Left ventricle myocardium inferior (tissue), 1 donor: ENCODE measurements around the gene RBM4. TPM values are rescaled to one million over a fixed set of nuclear protein-coding genes. Genes with fewer than 3 reads are reported as not detected.

Experiments
- DNase-seq: peaks from one replicate; pipeline ENCODE4 v3.0.0-alpha.2; 2020
- H3K27ac ChIP-seq: fragments of 200-600 bp; replicated peaks from 2 replicates; pipeline ENCODE4 v1.8.0; 2021
- H3K27me3 ChIP-seq: fragments of 200-600 bp; 2 replicates; pipeline ENCODE4 v1.8.0; 2021; ENCODE audit warnings: low read depth
- H3K36me3 ChIP-seq: fragments of 200-600 bp; 2 replicates; pipeline ENCODE4 v1.8.0; 2021
- H3K4me1 ChIP-seq: fragments of 200-600 bp; 2 replicates; pipeline ENCODE4 v1.8.0; 2021
- H3K4me3 ChIP-seq: fragments of 200-600 bp; 2 replicates; pipeline ENCODE4 v1.8.0; 2021; ENCODE audit warnings: mild to moderate bottlenecking, moderate library complexity
- H3K9me3 ChIP-seq: fragments of 200-600 bp; replicated peaks from 2 replicates; pipeline ENCODE4 v1.8.0; 2021
- intact Hi-C: fragments of 100-400 bp; cut with micrococcal nuclease; formaldehyde crosslinking; loops from one replicate; pipeline ENCODE4 v1.11.0; 2022
- total RNA-seq: library from RNA; stranded (reverse); fragmentation: NEBNext Ultra II Directional; extraction: Animal tissue kit (Norgen Biotek cat#: 25700); gene quantifications from one replicate; pipeline ENCODE4 v1.2.1, GENCODE V29; 2021
- TF ChIP-seq, protein P1 (sequence below): fragments of 200-600 bp; IDR thresholded peaks from 2 replicates; pipeline ENCODE4 v1.8.0; 2021; ENCODE audit warnings: antibody characterized with exemption, mild to moderate bottlenecking, borderline replicate concordance
- donor health status: DM: no; HTN: yes; CAD: no; lungs with severe emphysema.

RBM4 gene
- total RNA-seq, 1 donor from 2014 or later: 57.1 TPM

GRCh38 chr11:66593303-66593635 lies 45.2 kb upstream of the RBM4 start:
- no peaks in the 10 kb centered on the region for H3K36me3 ChIP-seq
- no peak for DNase-seq
- no peaks in the 10 kb centered on the region for H3K9me3 ChIP-seq
- H3K4me1 ChIP-seq: peaks cover 39% of the 10 kb centered on the region
- intact Hi-C loops: no loop called here
- TF ChIP-seq, protein P1, sequence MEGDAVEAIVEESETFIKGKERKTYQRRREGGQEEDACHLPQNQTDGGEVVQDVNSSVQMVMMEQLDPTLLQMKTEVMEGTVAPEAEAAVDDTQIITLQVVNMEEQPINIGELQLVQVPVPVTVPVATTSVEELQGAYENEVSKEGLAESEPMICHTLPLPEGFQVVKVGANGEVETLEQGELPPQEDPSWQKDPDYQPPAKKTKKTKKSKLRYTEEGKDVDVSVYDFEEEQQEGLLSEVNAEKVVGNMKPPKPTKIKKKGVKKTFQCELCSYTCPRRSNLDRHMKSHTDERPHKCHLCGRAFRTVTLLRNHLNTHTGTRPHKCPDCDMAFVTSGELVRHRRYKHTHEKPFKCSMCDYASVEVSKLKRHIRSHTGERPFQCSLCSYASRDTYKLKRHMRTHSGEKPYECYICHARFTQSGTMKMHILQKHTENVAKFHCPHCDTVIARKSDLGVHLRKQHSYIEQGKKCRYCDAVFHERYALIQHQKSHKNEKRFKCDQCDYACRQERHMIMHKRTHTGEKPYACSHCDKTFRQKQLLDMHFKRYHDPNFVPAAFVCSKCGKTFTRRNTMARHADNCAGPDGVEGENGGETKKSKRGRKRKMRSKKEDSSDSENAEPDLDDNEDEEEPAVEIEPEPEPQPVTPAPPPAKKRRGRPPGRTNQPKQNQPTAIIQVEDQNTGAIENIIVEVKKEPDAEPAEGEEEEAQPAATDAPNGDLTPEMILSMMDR: no peak
- no peaks in the 10 kb centered on the region for H3K27me3 ChIP-seq
- peak overlapping the region; percentile 72 for H3K4me3 ChIP-seq
- H3K27ac ChIP-seq: peak overlapping the region; percentile 83

- H3K4me3 ChIP-seq: peak overlapping the region; percentile 72
- TF ChIP-seq, protein P1: no peak
- intact Hi-C loops: no loop called here
- peak overlapping the region; percentile 83 for H3K27ac ChIP-seq
- no peaks in the 10 kb centered on the region for H3K36me3 ChIP-seq
- H3K27me3 ChIP-seq: no peaks in the 10 kb centered on the region
- peaks cover 39% of the 10 kb centered on the region for H3K4me1 ChIP-seq
- DNase-seq: no peak
- no peaks in the 10 kb centered on the region for H3K9me3 ChIP-seq
Measured at GRCh38 chr11:66593650-66594049, 44.9 kb upstream of the RBM4 start.

- intact Hi-C loops: no loop called here
- TF ChIP-seq, protein P1: no peak
- H3K36me3 ChIP-seq: peaks cover 16% of the 10 kb centered on the region
- H3K27ac ChIP-seq: peak overlapping the region; percentile 67
- DNase-seq: peak; percentile 62
- H3K27me3 ChIP-seq: no peaks in the 10 kb centered on the region
- peaks cover 45% of the 10 kb centered on the region for H3K4me1 ChIP-seq
- peak overlapping the region; percentile 5 for H3K4me3 ChIP-seq
- H3K9me3 ChIP-seq: no peaks in the 10 kb centered on the region
Measured at GRCh38 chr11:66595245-66595904, 43.1 kb upstream of the RBM4 start.

- no peak overlapping the region for H3K4me3 ChIP-seq
- DNase-seq: no peak
- intact Hi-C loops: no loop called here
- TF ChIP-seq, protein P1: no peak
- H3K27me3 ChIP-seq: no peaks in the 10 kb centered on the region
- no peaks in the 10 kb centered on the region for H3K9me3 ChIP-seq
- H3K27ac ChIP-seq: no peak overlapping the region
- H3K4me1 ChIP-seq: peaks cover 55% of the 10 kb centered on the region
- H3K36me3 ChIP-seq: peaks cover 28% of the 10 kb centered on the region
Measured at GRCh38 chr11:66598993-66599392, 39.5 kb upstream of the RBM4 start.

GRCh38 chr11:66600219-66600618 lies 38.3 kb upstream of the RBM4 start:
- TF ChIP-seq, protein P1: no peak
- Histone ChIP-seq H3K27me3 (no peaks in the 10 kb centered on the region), H3K4me1 (peaks cover 43% of the 10 kb centered on the region), H3K36me3 (peaks cover 37% of the 10 kb centered on the region), H3K27ac (peak overlapping the region; percentile 34), H3K9me3 (no peaks in the 10 kb centered on the region), H3K4me3 (no peak overlapping the region)
- intact Hi-C loops: no loop called here
- no peak for DNase-seq
